H1 (cell line): ENCODE data around the gene OSTN.

Experiments used
- BRCA1 ChIP-seq: IDR thresholded peaks from 2 replicates; pipeline ENCODE4 v1.6.1; 2012; ENCODE audit warnings: low read depth, low read length, improper control_type of control experiment
- EGR1 ChIP-seq: IDR thresholded peaks from 2 replicates; pipeline ENCODE4 v1.6.1; 2011; ENCODE audit warnings: low read depth, low read length, borderline replicate concordance
- GABPA ChIP-seq: IDR thresholded peaks from 2 replicates; pipeline ENCODE4 v1.6.1; 2011; ENCODE audit warnings: mild to moderate bottlenecking, low read length, moderate library complexity, borderline replicate concordance; ENCODE audit not compliant: insufficient read depth
- MAX ChIP-seq: IDR thresholded peaks from 2 replicates; pipeline ENCODE4 v1.6.1; 2012; ENCODE audit warnings: inconsistent platforms
- NRF1 ChIP-seq: IDR thresholded peaks from 2 replicates; pipeline ENCODE4 v1.6.1; 2011; ENCODE audit warnings: mild to moderate bottlenecking, low read depth, low read length, improper control_type of control experiment
- POLR2AphosphoS5 ChIP-seq: IDR thresholded peaks from 2 replicates; pipeline ENCODE4 v1.6.1; 2011; ENCODE audit warnings: low read depth, low read length
- SP4 ChIP-seq: IDR thresholded peaks from 2 replicates; pipeline ENCODE4 v1.6.1; 2012; ENCODE audit warnings: low read length, inconsistent platforms
- SUZ12 ChIP-seq: fragments of 200-600 bp; sonication (generic); IDR thresholded peaks from 2 replicates; pipeline ENCODE4 v1.6.1; 2012; ENCODE audit warnings: mild to moderate bottlenecking, inconsistent platforms, low read length, moderate library complexity, mixed read lengths
- TF ChIP-seq, protein P1 (sequence below), 3 experiments: IDR thresholded peaks; 1 replicate in 2 of 3; 2 replicates in 1 of 3; pipeline versions ENCODE4 v1.5.1 to v1.6.1; 2011; ENCODE audit warnings: low read length in 3 of 3, mild to moderate bottlenecking in 3 of 3, inconsistent platforms in 2 of 3, low read depth in 1 of 3, moderate library complexity in 1 of 3; ENCODE audit not compliant: insufficient read depth in 1 of 3; ENCODE audit errors: control extremely low read depth in 1 of 3

DNA sequence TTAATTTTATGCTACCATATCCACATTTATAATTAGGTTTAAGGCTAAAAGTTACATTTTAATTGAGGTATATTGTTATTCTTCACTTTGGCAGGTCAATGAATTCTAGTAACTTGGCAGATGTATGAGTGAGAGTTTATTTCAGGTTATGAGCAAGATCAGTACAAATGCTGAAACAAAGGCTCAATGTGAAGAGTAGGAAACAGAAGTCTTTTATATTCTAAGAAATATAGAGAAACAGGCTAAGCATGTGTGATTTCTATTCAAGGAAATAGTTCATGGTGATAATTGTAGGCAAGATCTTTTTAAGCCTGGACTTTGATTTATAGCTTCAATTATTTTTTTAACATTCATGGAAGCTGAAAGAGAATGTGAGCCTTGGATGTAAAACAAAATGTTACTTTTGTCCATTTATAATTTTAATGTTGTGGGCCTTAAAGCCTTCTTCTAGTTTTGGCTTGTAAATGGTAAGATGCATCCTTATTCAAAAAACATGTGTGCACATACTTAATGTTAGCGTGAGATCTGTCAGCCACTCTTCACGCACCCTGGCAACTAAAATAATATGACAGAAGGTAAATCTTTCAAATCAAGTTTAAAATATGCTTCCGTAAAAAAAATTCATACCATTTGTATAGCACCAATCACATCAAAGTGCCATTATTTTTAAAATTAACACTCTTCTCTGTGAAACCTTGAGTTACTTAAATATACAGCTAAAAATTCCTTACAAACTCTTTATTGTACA lies 22.8 kb upstream of the OSTN start:
- no peak for TF ChIP-seq POLR2AphosphoS5
- TF ChIP-seq MAX = no peak
- TF ChIP-seq BRCA1 = no peak
- no peak for TF ChIP-seq SP4
- no peak for TF ChIP-seq NRF1
- TF ChIP-seq SUZ12 = no peak
- no peak for TF ChIP-seq EGR1
- TF ChIP-seq, protein P1, sequence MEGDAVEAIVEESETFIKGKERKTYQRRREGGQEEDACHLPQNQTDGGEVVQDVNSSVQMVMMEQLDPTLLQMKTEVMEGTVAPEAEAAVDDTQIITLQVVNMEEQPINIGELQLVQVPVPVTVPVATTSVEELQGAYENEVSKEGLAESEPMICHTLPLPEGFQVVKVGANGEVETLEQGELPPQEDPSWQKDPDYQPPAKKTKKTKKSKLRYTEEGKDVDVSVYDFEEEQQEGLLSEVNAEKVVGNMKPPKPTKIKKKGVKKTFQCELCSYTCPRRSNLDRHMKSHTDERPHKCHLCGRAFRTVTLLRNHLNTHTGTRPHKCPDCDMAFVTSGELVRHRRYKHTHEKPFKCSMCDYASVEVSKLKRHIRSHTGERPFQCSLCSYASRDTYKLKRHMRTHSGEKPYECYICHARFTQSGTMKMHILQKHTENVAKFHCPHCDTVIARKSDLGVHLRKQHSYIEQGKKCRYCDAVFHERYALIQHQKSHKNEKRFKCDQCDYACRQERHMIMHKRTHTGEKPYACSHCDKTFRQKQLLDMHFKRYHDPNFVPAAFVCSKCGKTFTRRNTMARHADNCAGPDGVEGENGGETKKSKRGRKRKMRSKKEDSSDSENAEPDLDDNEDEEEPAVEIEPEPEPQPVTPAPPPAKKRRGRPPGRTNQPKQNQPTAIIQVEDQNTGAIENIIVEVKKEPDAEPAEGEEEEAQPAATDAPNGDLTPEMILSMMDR (IDR thresholded peaks at IDR 0.05; ENCODE audit: control extremely low read depth in 1 of 3, insufficient read depth in 1 of 3, low read depth in 1 of 3, low read length in 3 of 3) = no peak
- no peak for TF ChIP-seq GABPA
